ENCODE results near the gene GPC1.
"Not testable (repeated sequence)": the region's sequence is repeated elsewhere in the genome, so short reads cannot be mapped to it uniquely, and the experiment has no call there.

GPC1 gene

DNA sequence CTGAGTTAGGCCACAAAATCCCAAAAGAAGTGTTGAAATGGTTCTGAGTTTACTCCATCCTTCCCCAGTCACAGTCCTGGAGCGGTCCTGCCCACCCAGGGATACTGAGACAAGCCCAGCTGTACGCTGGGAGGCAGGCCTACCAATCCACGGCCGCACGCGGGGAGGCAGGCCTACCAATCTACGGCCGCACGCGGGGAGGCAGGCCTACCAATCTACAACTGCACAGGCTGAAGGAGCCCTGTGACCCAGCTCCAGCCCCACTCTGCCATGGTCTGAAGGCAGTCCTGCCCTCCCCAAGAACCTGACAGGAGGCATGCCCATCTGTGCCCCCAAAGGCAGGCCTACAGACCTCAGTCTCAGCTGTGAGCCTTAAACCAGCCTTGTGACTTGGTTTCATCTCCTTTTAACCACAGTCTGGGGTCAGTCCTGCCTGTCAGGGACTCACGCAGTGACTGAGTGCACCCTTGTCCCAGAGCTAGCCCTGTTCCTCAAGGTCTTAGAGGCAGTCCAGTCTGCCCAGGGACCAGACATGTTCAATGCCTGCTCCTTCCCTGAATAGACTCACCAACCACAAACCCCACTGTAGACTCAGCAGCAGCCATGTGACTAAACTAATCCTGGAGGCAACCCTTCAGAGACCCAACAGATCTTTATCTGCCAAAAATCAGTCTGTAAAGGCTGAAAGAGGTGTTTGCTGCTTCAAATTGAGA, 36.8 kb downstream of the GPC1 start:
- no peak for DNase-seq

DNA sequence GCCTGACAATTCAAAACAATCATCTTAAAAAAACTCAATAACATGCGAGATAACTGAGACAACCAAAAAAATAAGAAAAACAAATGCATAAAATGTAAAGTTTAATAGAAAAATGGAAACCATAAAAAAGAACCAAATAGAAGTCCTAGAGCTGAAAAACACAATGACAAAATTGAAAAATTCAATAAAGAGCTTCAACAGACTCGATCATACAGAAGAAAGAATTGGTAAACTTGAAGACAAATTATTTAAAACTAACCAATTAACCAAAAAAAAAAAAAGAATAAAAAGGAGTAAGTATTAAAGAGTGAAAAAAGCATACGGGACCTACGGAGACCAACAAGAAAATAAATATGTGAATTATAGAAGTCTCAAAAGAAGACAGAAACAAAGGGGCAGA, 37.7 kb downstream of the GPC1 start:
- no peak for DNase-seq

DNA sequence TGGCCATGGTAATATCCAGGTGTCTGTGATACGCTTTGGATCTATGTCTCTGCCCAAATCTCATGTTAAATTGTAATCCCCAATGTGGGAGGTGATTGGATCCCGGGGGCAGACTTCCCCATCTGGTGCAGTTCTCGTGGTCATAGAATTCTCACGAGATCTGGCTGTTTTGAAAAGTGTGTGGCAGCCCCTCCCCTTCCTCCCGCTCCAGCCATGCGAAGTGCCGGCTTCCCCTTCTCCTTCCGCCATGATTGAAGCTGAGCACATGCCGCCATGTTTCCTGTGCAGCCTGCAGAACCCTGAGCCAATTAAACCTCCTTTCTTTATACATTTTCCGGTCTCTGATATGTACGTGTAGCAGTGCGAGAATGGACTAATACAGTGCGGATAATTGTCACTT, 42.5 kb downstream of the GPC1 start:
- DNase-seq = no peak

DNA sequence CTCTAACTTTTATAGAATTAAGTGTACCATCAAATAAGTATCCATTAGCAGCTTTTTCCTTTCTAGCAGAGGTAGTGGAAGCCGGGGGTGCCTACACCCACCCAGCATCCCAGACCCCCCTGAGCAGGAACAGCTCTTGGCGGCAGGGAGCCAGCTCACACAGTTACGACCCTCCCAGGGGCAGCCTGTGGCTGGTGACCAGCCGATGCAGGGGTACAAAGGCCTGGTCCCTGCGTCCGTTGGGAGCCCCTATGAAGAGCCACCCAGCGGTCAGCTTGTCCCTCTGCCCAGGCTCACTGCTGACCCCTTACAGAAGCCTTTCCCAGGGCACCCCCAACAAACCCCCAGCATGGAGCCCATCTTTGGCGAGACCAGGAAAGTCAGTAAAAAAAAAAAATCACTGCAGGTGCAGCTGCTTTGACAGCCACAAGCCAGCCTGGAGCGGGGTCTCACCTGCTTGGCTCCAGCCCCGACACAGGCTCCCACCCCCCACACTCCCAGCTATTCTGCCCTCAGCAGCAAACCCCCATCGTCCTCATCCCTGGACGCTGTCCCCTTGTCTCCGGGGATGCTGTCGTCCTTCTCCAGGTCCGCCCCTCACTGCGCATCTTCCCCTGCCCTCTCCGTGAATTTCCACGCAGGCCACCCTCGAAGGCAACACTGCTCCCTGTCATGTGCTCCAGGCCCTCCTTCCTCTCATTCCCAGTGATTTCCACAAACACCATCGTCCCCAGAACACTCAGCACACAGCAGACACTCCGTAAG, 43.1 kb downstream of the GPC1 start:
- DNase-seq = no peak

DNA sequence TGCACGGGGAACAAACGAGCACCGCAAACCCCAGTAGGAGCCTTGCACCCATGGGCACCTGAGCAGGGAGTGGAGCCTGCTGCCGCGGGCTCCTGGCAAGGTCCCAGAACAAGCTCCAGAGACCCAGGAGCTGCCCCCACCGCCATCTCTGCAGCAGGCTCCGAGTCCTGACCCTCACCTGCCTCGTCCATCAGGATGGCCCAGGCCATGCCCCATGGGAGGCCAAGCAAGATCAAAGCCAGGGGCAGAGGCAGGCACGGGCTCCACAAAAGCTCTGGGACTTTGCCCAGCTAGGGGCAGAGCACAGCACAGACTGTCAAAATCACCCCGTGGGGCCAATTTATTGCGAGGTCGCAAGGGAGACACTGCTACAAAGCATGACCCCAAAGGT, 43.6 kb downstream of the GPC1 start:
- DNase-seq = no peak

DNA sequence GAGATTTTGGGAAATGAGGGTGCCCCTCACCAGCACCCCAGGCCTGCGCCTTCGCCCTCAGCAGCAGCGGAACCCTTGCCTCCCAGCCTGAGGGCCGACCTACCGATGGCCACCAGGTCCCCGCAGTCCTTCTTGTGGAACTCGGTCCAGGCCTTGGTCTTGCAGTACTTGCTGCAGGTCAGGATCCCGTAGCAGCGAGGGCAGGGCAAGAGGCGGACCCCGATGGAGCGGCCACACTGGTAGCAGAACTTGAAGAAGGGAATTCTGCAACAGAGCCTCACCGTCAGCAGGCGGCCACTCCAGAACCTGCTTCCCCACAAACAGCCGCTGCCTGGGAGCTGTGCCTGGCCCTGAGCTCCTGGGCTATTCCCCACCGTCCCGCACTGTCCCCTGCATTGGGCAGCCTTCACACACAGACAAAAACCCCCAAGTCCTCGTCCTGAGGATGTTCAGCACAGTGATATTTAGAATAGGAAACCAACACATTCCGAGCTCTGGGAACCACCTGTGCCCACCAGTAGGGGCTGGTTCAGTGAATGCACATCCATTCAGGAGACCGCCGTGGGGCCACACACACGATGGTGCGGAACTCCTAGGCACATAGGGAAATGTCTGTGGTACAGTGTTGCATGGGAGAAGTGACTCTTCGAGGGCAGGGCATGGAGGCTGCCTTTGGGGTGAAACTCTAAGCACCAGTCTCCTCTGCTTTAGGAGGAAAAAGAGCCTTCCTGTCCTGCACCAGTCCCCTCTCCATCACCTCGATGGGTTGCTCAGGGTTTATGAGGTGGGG, 45.6 kb downstream of the GPC1 start:
- no peak for DNase-seq

DNA sequence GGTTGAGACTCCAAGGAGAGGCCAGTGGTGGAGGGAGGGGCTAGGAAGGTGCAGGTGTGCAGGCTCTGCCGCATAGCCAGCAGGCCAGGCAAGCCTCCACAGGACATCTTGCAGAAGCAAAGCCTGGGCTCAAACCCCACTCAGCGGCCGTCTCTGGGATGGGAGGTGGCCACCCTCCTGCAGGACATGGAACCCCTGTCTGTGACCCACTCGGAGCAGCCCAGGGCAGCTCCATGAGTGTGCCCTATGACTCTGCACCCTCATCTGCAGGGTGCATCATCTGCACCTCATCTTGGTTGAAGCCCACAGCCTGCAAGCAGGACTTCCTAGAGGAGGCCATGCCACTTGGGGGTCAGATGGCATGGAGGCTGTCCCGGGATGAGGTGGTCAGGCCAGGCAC, 46.3 kb downstream of the GPC1 start:
- no peak for DNase-seq

DNA sequence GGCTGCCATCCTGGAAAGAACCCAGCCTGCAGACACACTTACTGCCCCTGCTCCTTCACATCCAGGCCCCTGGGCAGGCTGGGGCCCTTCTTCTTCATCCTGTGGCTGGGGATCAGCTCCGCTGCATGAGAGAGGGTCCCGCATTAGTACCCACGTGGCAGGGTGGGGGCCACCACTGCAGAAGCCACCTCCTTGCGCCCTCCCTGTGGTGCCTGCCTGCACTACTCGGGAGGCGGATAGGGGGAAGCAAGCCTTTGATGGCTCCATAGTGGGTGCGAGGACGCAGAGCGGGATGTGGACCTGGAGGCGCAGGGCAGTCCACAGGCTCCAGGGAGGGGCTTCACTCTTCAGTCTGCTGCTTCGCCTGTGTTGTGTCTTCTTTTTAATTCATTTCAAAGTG, 46.7 kb downstream of the GPC1 start:
- DNase-seq = no peak

DNA sequence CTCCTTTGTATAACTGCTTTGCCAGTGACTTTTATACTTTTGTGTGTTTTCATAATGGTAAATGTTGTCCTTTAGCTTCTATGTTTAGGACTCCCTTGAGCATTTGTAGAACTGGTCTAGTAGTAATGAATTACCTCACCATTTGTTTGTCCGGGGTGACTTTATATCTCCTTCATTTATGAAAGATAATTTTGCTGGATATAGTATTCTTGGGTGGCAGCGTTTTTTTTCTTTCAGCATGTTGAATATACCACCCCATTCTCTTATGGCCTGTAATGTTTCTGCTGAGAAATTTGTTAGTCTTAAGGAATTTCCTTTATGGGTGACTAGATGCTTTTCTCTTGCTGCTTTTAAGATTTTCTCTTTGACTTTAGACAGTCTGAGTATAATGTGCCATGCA, 56.0 kb downstream of the GPC1 start:
- no peak for DNase-seq

DNA sequence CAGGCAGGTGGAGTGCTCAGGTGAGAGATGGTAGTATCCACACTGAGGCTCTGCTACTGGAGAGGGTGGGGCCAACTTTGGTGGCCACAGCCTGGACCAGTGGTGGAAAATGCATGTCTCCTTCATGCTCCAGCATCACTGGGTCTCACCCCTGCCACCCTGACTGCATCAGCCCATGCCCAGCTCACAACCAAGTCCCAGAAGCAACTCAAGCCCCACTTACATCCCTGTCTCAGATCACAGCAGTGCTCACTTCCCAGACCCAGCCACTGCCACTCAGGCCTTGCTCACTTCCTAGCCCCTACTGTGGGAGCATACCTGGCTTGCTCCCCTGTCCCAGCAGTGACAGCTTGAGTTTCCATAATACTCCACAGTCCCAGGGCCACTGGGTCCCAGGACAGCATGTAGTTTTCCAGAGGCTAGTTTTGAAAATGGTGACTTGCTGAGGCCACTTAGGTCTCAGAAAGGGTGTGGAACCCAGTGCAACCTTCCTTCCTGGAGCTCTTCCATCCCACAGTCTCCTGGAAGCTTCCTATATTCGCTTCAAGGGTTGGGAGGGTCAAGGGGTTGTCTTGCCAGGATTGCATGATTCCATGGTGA, 58.8 kb downstream of the GPC1 start:
- no peak for DNase-seq

DNA sequence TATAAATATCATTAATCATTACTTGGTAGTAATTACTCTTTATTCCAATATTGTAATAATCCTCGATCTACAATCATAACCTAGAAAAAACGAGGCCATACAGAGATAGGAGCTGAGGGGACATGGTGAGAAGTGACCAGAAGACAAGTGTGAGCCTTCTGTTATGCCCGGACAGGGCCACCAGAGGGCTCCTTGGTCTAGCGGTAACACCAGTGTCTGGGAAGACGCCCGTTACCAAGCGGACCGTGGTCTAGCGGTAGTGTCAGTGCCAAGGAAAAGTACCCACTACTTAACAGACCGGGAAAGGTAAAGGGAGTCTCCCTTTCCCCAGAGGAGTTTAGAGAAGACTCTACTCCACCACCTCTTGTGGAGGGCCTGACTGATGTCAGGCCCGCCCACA, 59.5 kb downstream of the GPC1 start:
- DNase-seq = not testable (repeated sequence)

DNA sequence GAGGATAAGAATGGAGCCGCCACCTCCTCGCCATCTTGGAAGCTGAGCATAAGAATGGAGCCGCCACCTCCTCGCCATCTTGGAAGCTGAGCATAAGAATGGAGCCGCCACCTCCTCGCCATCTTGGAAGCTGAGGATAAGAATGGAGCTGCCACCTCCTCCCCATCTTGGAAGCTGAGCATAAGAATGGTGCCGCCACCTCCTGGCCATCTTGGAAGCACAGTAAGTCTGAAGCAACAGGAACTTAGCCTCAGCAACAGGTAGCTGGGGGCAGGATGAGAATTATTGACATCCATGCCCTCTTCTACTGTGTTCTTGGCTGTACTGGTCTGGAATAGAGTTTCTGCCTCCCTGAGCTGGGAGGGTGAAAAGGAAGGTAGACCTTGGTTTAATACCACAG, 61.6 kb downstream of the GPC1 start:
- DNase-seq = not testable (repeated sequence)

DNA sequence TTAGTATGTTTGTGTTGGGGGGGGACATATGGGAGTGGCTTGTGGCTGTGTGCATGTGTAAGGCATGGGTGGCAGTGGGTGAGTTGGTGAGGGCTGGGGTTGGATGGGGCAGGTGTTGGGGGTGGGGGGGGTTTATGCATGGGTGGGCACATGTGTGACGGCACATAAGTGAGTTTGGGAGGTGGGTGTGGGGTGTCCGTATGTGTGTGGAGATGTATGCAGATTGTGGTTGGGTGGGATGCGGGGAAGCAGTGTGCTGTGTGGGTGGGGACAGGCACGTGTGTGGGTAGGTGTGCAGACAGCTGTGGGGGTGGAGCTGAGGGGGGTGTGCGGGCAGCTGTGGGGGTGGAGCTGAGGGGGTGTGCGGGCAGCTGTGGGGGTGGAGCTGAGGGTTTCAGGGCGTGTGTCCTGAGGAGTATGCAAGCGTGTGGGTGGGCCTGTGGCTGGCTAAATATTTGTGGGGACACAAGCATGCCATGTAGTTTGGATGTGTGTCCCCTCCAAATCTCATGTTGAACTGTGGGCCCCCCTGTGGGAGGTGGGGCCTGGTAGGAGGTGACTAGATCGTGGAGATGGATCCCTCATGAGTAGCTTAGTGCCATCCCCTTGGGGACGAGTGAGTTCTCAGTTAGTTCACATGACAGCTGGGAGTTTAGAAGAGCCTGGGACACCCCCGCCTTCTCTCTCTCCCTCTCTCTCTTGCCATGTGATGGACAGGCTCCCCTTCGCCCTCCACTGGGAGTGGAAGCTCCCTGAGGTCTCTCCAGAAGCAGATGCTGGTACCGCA, 62.9 kb downstream of the GPC1 start:
- no peak for DNase-seq

DNA sequence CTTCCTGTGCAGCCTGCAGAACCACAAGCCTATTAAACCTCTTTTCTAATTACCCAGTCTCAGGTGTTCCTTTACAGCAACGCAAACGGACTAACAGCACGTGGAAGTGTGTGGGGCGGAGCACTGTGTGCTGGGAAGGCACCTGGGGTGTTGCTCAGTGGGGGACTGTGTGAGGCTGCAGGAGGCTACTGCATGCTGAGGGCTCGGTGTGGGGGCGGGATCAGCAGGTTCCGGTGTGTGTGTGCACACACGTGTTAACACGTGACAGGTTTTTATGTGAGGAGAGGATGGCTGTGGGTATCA, 63.4 kb downstream of the GPC1 start:
- DNase-seq = no peak

DNA sequence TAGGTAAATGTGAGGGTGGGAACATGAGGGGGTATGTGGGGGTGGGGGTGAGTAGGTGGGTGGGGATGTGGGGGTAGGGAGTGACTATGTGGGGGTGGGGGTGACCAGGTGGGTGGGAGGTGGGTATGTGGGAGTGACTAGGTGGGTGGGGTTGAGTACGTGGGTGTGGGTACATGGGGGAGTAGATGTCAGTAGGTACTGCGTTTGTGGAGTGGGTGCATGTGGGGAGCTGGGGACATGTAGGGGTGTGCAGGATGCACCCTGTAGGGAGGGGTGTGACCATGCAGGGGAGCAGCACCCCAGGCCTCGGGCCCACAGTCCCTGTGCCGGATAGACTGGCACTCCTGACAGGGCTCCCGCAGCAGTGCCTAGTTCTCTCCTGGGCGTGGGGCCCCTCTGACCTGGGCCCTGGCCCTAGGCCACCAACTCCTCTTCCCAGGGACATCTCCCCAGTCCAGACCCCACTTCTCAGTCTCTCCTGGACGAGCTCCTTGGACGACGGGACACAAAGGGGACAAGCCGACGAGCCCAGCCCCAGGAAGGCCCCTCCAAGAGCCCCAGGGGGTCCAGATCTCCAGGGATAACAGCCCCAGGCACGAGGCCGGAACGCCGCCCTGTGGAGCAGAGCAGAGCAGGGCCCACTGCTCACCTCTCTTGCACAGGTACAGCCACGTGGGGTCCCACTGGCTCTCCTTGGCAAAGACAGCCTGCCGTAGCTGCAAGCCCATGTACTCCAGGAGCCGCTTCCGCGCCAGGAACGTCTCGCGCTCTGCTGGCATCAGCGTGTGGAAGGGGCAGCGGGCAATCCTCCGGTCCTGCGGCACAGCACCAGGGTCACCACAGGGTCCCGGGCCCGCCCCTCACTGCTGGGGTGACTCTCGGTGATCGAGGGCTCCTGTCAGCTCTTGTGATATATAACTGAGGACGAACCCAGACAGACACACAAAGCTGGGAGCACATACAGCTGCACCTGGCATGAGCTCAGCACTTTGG, 64.1 kb downstream of the GPC1 start:
- DNase-seq = no peak

DNA sequence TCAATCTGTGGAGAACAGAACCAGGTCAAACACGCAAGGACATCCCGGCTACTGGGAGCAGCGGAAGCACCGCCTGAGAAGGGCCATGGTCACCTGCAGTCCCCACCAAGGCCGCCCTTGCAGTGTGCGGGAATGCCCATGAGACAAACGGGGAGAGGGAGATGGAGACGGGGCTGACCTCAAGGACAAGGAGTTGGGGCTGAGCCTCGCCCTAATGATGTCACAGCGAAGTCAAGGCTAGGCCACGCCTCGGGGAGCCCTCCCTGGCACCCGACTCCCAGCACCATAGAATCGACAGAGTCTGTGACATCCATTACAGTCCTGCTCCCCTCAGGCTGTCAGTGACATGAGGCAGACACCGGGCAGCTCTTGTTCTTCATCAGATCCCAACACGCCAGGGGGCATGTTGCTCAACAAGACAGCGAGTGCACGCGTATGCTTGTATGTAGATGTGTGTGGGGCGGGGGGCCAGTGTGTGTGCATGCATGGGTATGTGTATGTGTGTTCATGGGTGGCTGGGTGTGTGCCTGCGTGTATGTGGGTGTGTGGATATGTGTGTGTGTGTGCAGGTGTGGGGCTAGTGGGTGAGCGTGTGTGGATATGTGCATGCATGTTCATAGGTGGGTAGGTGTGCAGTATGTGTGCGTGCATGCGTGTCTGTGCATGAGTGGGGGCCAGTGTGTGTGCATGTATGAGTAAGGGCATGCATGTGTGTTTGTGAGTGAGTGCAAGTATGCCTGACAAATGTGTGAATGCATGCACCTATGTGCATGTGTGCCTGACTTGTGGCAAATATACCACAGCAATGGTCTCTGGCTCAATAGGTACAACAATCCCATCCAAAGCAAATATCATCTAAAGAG, 65.3 kb downstream of the GPC1 start:
- no peak for DNase-seq

DNA sequence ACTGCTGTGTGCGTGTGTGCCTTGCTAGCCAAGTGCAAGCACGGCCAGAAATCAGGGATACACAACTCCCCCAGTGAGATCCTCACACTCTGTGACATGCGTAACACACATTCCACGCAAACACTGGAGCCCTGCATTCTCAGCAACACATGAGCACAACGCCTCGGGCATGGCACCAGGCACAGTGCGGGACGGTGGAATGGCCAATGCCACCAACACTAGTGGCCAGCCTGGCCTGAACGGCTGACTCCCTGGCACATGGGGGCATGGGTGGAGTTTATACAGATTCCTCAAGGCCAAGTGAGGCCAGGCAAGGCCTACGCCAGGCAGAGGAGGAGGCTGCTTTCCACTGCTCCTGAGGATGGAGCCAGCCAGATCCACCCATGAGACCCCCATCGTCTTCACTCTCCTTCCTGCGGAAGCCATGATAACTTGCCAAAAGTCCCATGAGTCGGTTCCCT, 66.1 kb downstream of the GPC1 start:
- DNase-seq = no peak

DNA sequence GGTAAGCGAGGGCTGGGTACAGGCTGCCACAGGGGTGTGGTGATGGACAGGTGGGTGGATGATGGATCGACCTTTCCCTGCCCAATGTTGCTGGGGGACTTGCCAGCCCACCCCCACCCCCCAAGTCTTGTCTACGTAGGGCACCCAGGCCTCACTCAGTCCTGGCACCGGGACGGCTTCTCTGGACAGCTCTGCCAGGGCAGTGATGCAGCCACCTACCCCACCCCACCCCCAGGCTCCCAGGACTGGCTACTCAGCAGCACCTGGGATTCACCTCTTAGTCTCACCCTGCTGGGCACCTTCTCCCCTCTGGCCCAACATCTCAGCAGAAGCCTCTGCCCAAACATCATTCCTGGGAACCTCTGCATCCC, 66.6 kb downstream of the GPC1 start:
- DNase-seq = no peak

DNA sequence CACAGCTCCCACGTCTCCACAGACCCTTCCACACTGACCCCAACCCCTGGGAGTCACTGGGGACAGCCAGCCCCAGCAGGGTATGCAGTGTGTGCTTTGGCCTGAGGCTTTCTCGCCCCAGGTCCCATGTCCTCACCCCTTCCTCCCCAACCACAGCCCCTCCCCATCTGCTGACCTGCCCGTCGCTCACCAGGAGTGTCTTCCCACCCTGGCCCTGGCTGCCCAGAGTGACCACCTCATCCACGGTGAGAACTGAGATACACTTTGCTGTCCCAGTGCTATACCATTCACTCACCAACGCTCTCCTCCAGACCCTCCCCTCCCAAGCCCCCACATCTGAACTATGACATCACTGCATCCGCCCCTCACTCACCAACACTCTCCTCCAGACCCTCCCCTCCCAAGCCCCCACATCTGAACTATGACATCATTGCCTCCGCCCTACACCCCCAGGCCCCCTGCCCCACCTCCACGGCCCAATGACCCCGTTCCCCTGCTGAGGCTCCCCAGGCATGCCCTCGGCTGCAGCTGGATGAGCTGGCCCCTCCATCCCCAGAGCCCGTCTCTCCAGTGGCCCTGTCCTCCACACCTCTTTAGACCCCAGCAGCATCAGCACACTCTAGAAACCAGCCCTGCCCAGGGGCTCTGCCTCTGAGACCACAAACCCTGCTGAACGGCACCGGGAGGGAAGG, 67.1 kb downstream of the GPC1 start:
- DNase-seq = no peak

DNA sequence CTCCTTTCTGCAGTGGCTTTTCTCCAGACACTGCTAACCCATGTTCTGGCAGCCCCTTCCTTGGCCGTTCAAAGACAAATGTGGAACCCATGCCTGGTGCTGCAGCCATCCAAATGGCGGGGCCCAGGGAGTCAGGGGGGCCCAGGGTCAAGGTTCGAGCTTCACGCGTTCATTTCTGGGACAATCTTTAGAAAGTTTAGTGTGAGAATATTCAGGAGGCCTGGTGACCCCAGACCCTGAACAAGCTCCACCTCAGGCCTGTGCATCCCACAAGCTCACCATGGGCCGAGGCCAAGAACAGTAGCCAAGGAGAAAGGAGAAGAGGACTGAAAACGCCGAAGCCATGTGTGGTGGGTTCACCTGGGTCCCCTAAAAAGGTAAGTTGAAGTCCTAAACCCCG, 67.9 kb downstream of the GPC1 start:
- DNase-seq = no peak

All from activated CD4-positive, CD25-positive, alpha-beta regulatory T cell (primary cell).